WTC11 (cell line): ENCODE data around the gene MEDAG. TPM values are rescaled to one million over a fixed set of nuclear protein-coding genes. Genes with fewer than 3 reads are reported as not detected.

Source experiments
- ATAC-seq: fragments of 200-7000 bp; cut with Tn5 transposase; 2 replicates; pipeline ENCODE4 v1.10.0; 2021; ENCODE audit warnings: mild to moderate bottlenecking, moderate library complexity
- CTCF ChIA-PET: fragments of 300-600 bp; sonication (Branson Sonifier 250); formaldehyde crosslinking; loops from one replicate; lab custom pipeline; 2021; ENCODE audit warnings: antibody characterized with exemption; lab: Charles Lee
- POLR2A ChIA-PET: fragments of 350-600 bp; sonication (Branson Sonifier 250); formaldehyde crosslinking; loops from one replicate; lab custom pipeline; 2021; ENCODE audit warnings: antibody characterized with exemption; lab: Charles Lee
- DNase-seq: peaks from one replicate; pipeline ENCODE4 v3.0.0; 2021; ENCODE audit warnings: low spot score
- H3K27ac Mint-ChIP-seq: 2 replicates; pipeline ENCODE4 v1.8.0; 2021; ENCODE audit warnings: mixed read lengths
- H3K27me3 Mint-ChIP-seq: 2 replicates; pipeline ENCODE4 v1.8.0; 2021; ENCODE audit warnings: low read depth, mild to moderate bottlenecking, moderate library complexity, mixed read lengths
- H3K36me3 Mint-ChIP-seq: 2 replicates; pipeline ENCODE4 v1.8.0; 2021; ENCODE audit warnings: mixed read lengths
- H3K4me1 Mint-ChIP-seq: 2 replicates; pipeline ENCODE4 v1.8.0; 2022; ENCODE audit warnings: mixed read lengths
- H3K4me3 Mint-ChIP-seq: 2 replicates; pipeline ENCODE4 v1.8.0; 2021; ENCODE audit warnings: mild to moderate bottlenecking, moderate library complexity, mixed read lengths
- H3K9me3 Mint-ChIP-seq: 2 replicates; pipeline ENCODE4 v1.8.0; 2021; ENCODE audit warnings: mixed read lengths
- ATF1 ChIP-seq: sonication (generic); formaldehyde crosslinking; IDR thresholded peaks from 2 replicates; pipeline ENCODE4 v1.8.1; 2023; ENCODE audit warnings: mild to moderate bottlenecking, moderate library complexity, missing genetic modification reagents
- CBFB ChIP-seq: sonication (generic); formaldehyde crosslinking; IDR thresholded peaks from 2 replicates; pipeline ENCODE4 v1.8.1; 2022; ENCODE audit warnings: mild to moderate bottlenecking, low read depth, missing genetic modification reagents
- CDX4 ChIP-seq: fragments of 250-450 bp; sonication (Bioruptor Pico); IDR thresholded peaks from 2 replicates; pipeline ENCODE4 v1.9.0; 2021; ENCODE audit warnings: moderate library complexity, mild to moderate bottlenecking, inconsistent platforms, borderline replicate concordance
- CREM ChIP-seq: sonication (generic); formaldehyde crosslinking; IDR thresholded peaks from 2 replicates; pipeline ENCODE4 v1.8.1; 2022; ENCODE audit warnings: mild to moderate bottlenecking, missing genetic modification reagents, moderate library complexity
- CTCF ChIP-seq: fragments of 200-600 bp; IDR thresholded peaks from 2 replicates; pipeline ENCODE4 v1.8.0; 2022; ENCODE audit warnings: antibody characterized with exemption
- ESRRA ChIP-seq: sonication (generic); formaldehyde crosslinking; IDR thresholded peaks from 2 replicates; pipeline ENCODE4 v1.8.1; 2022; ENCODE audit warnings: mild to moderate bottlenecking, missing genetic modification reagents, borderline replicate concordance
- IRF1 ChIP-seq: sonication (generic); formaldehyde crosslinking; IDR thresholded peaks from 2 replicates; pipeline ENCODE4 v1.8.0; 2023; ENCODE audit warnings: missing genetic modification reagents
- JUN ChIP-seq: sonication (generic); formaldehyde crosslinking; IDR thresholded peaks from 2 replicates; pipeline ENCODE4 v1.8.0; 2023; ENCODE audit warnings: mild to moderate bottlenecking, missing genetic modification reagents
- KAT7 ChIP-seq: sonication (generic); formaldehyde crosslinking; IDR thresholded peaks from 2 replicates; pipeline ENCODE4 v1.8.1; 2023; ENCODE audit warnings: missing genetic modification reagents, mild to moderate bottlenecking, borderline replicate concordance
- MAX ChIP-seq: sonication (generic); formaldehyde crosslinking; IDR thresholded peaks from 2 replicates; pipeline ENCODE4 v1.8.0; 2022; ENCODE audit warnings: mild to moderate bottlenecking, missing genetic modification reagents
- NFATC4 ChIP-seq: fragments of 250-450 bp; sonication (Bioruptor Pico); IDR thresholded peaks from 2 replicates; pipeline ENCODE4 v1.9.0; 2021; ENCODE audit warnings: mild to moderate bottlenecking
- NR2C2 ChIP-seq: sonication (generic); formaldehyde crosslinking; IDR thresholded peaks from 2 replicates; pipeline ENCODE4 v1.8.0; 2022; ENCODE audit warnings: mild to moderate bottlenecking, missing genetic modification reagents
- PRRX2 ChIP-seq: fragments of 250-450 bp; sonication (Bioruptor Pico); IDR thresholded peaks from 2 replicates; pipeline ENCODE4 v1.8.0; 2021; ENCODE audit warnings: mild to moderate bottlenecking
- SOX15 ChIP-seq: fragments of 250-450 bp; sonication (Bioruptor Pico); IDR thresholded peaks from 2 replicates; pipeline ENCODE4 v1.9.0; 2021; ENCODE audit warnings: mild to moderate bottlenecking
- STAT6 ChIP-seq: sonication (generic); formaldehyde crosslinking; conservative IDR thresholded peaks from 2 replicates; pipeline ENCODE4 v1.8.1; 2023; ENCODE audit warnings: mild to moderate bottlenecking, low read depth, missing genetic modification reagents, moderate library complexity
- USF1 ChIP-seq: sonication (generic); formaldehyde crosslinking; IDR thresholded peaks from 2 replicates; pipeline ENCODE4 v1.8.0; 2022; ENCODE audit warnings: mild to moderate bottlenecking, missing genetic modification reagents
- ZNF263 ChIP-seq: sonication (generic); formaldehyde crosslinking; IDR thresholded peaks from 2 replicates; pipeline ENCODE4 v1.8.1; 2022; ENCODE audit warnings: low read depth, mild to moderate bottlenecking, moderate library complexity, missing genetic modification reagents
- ZNF281 ChIP-seq: sonication (generic); formaldehyde crosslinking; IDR thresholded peaks from 2 replicates; pipeline ENCODE4 v1.8.0; 2023; ENCODE audit warnings: mild to moderate bottlenecking, missing genetic modification reagents
- ZNF317 ChIP-seq: sonication (generic); formaldehyde crosslinking; IDR thresholded peaks from 2 replicates; pipeline ENCODE4 v1.8.1; 2023; ENCODE audit warnings: low read depth, mild to moderate bottlenecking, moderate library complexity, missing genetic modification reagents, borderline replicate concordance
- ZNF425 ChIP-seq: fragments of 250-450 bp; sonication (Bioruptor Pico); conservative IDR thresholded peaks from 2 replicates; pipeline ENCODE4 v1.9.0; 2021; ENCODE audit warnings: mild to moderate bottlenecking
- ZNF512 ChIP-seq: sonication (generic); formaldehyde crosslinking; IDR thresholded peaks from 2 replicates; pipeline ENCODE4 v1.8.1; 2022; ENCODE audit warnings: missing genetic modification reagents, borderline replicate concordance
- ZNF671 ChIP-seq: fragments of 250-450 bp; sonication (Bioruptor Pico); IDR thresholded peaks from 2 replicates; pipeline ENCODE4 v1.8.0; 2021; ENCODE audit warnings: mild to moderate bottlenecking
- total RNA-seq: library from RNA; stranded (reverse); gene quantifications from 3 replicates; pipeline ENCODE4 v1.2.3, GENCODE V29; 2021

The MEDAG gene
- total RNA-seq, 1 experiment from 2014 or later, result 2.1 TPM

GRCh38 chr13:30861163-30861562, 44.9 kb upstream of the MEDAG start:
- no peak for DNase-seq
- no peaks in the 10 kb centered on the region for H3K36me3 Mint-ChIP-seq
- peaks cover 49% of the 10 kb centered on the region for H3K4me1 Mint-ChIP-seq
- no peak overlapping the region for H3K4me3 Mint-ChIP-seq
- peaks cover 9% of the 10 kb centered on the region for H3K9me3 Mint-ChIP-seq
- CTCF ChIA-PET, result no interaction called here
- no peak for TF ChIP-seq STAT6 (CRISPR knock-in tag)
- no peak for TF ChIP-seq ZNF317 (CRISPR knock-in tag)
- no peak for TF ChIP-seq SOX15 (CRISPR knock-in tag)
- TF ChIP-seq MAX (CRISPR knock-in tag), result no peak
- TF ChIP-seq CBFB (CRISPR knock-in tag), result no peak
- TF ChIP-seq ZNF671, result no peak
- no peak for TF ChIP-seq NR2C2 (CRISPR knock-in tag)
- no peak for TF ChIP-seq NFATC4 (CRISPR knock-in tag)
- no peak for TF ChIP-seq CDX4
- TF ChIP-seq PRRX2 (CRISPR knock-in tag), result no peak
- no peak for TF ChIP-seq ZNF512
- no peak for TF ChIP-seq JUN
- TF ChIP-seq ZNF425 (CRISPR knock-in tag), result no peak
- no peak for TF ChIP-seq KAT7 (CRISPR knock-in tag)
- TF ChIP-seq ESRRA (CRISPR knock-in tag), result no peak
- TF ChIP-seq ATF1 (CRISPR knock-in tag), result no peak
- no peak for TF ChIP-seq ZNF263
- no peak overlapping the region for H3K27ac Mint-ChIP-seq
- peaks cover 48% of the 10 kb centered on the region for H3K27me3 Mint-ChIP-seq
- POLR2A ChIA-PET, result no interaction called here
- no peak for ATAC-seq

- Mint-ChIP-seq H3K4me1 (peaks cover 49% of the 10 kb centered on the region), H3K4me3 (peak overlapping the region; percentile 69; the same call in 1 of the 2 replicates), H3K27me3 (peaks cover 48% of the 10 kb centered on the region), H3K27ac (no peak overlapping the region), H3K36me3 (no peaks in the 10 kb centered on the region), H3K9me3 (peaks cover 9% of the 10 kb centered on the region)
- POLR2A ChIA-PET, result no interaction called here
- DNase-seq, result no peak
- CTCF ChIA-PET, result interaction anchor here (1.8 to 2.3 kb wide), 2 partner anchors 45 to 58 kb away, joined by 5 to 22 read pairs; no protein-coding TSS in a partner anchor
- no peak for ATAC-seq
- TF ChIP-seq USF1 (CRISPR knock-in tag) (no peak), IRF1 (CRISPR knock-in tag) (no peak), CREM (CRISPR knock-in tag) (no peak), ZNF281 (CRISPR knock-in tag) (no peak), CTCF (no peak), CBFB (CRISPR knock-in tag) (no peak)
Measured at GRCh38 chr13:30861836-30862467, 44.1 kb upstream of the MEDAG start.
